HuH-7.5 (cell line): ENCODE measurements around the gene ZFAND2A.
A peak's percentile ranks its signal among the peaks of the same experiment; 100 is the strongest.
"Not testable (repeated sequence)": the region's sequence is repeated elsewhere in the genome, so short reads cannot be mapped to it uniquely, and the experiment has no call there.

Experiments
- DNase-seq: peaks from one replicate; pipeline ENCODE4 v3.0.0; 2011; ENCODE audit warnings: low spot score

Gene ZFAND2A

GRCh38 chr7:1174881-1175596 lies 15.0 kb upstream of the ZFAND2A start:
- DNase-seq, result no peak

GRCh38 chr7:1174002-1174401 lies 14.0 kb upstream of the ZFAND2A start:
- no peak for DNase-seq

GRCh38 chr7:1172666-1173523 lies 12.9 kb upstream of the ZFAND2A start:
- DNase-seq, result no peak

GRCh38 chr7:1171516-1171915 lies 11.5 kb upstream of the ZFAND2A start:
- DNase-seq, result not testable (repeated sequence)

GRCh38 chr7:1170741-1171501 lies 10.9 kb upstream of the ZFAND2A start:
- no peak for DNase-seq

- DNase-seq, result no peak
Measured at GRCh38 chr7:1169409-1170368, 9.7 kb upstream of the ZFAND2A start.

GRCh38 chr7:1168422-1168821 lies 8.4 kb upstream of the ZFAND2A start:
- DNase-seq, result no peak

GRCh38 chr7:1164436-1164835 lies 4.4 kb upstream of the ZFAND2A start:
- no peak for DNase-seq

- DNase-seq, result no peak
Measured at GRCh38 chr7:1163121-1163520, 3.1 kb upstream of the ZFAND2A start.

- peak; percentile 64 for DNase-seq
Measured at GRCh38 chr7:1160670-1161021, 650 bp upstream of the ZFAND2A start.

- not testable (repeated sequence) for DNase-seq
Measured at GRCh38 chr7:1159231-1159630, 765 bp downstream of the ZFAND2A start.

GRCh38 chr7:1158203-1159126 lies 1.5 kb downstream of the ZFAND2A start:
- no peak for DNase-seq

- peak; percentile 95 for DNase-seq
Measured at GRCh38 chr7:1156782-1157535, 3.0 kb downstream of the ZFAND2A start.

- DNase-seq, result not testable (repeated sequence)
Measured at GRCh38 chr7:1155818-1156781, 3.9 kb downstream of the ZFAND2A start.

- DNase-seq, result no peak
Measured at GRCh38 chr7:1154172-1154739, 5.7 kb downstream of the ZFAND2A start.

- no peak for DNase-seq
Measured at GRCh38 chr7:1152492-1152891, 7.5 kb downstream of the ZFAND2A start.

- DNase-seq, result no peak
Measured at GRCh38 chr7:1151653-1152425, 8.2 kb downstream of the ZFAND2A start.
